GM23338 (cell line): Measurements from ENCODE around the gene ANKK1. TPM values are rescaled to one million over a fixed set of nuclear protein-coding genes. Genes with fewer than 3 reads are reported as not detected.

ENCODE experiments used
- ATAC-seq: fragments of 200-7000 bp; cut with Tn5 transposase; 3 replicates; pipeline ENCODE4 v1.9.1; 2020
- DNase-seq: peaks from one replicate; pipeline ENCODE4 v3.0.0-alpha.2; 2015; ENCODE audit warnings: low spot score
- H2AFZ ChIP-seq: fragments of 200-600 bp; sonication (generic); 2 replicates; pipeline ENCODE4 v1.8.0; 2016; ENCODE audit warnings: antibody characterized with exemption, mild to moderate bottlenecking, moderate library complexity
- H3F3A ChIP-seq: fragments of 200-600 bp; sonication (generic); replicated peaks from 2 replicates; pipeline ENCODE4 v1.8.0; 2017; ENCODE audit warnings: antibody characterized with exemption, mixed run types, low read depth
- H3K27ac ChIP-seq: fragments of 200-600 bp; sonication (generic); 2 replicates; pipeline ENCODE4 v1.6.1; 2016; ENCODE audit warnings: low read depth
- H3K27me3 ChIP-seq: fragments of 200-600 bp; sonication (generic); 2 replicates; pipeline ENCODE4 v1.8.0; 2016; ENCODE audit warnings: mild to moderate bottlenecking, mixed run types, moderate library complexity; ENCODE audit not compliant: insufficient read depth
- H3K36me3 ChIP-seq: fragments of 200-600 bp; sonication (generic); 2 replicates; pipeline ENCODE4 v1.8.0; 2016; ENCODE audit warnings: mild to moderate bottlenecking; ENCODE audit not compliant: insufficient read depth
- H3K4me1 ChIP-seq: fragments of 200-600 bp; sonication (generic); 2 replicates; pipeline ENCODE4 v1.8.0; 2016; ENCODE audit warnings: mild to moderate bottlenecking, moderate library complexity; ENCODE audit not compliant: insufficient read depth
- H3K4me2 ChIP-seq: fragments of 200-600 bp; sonication (generic); 2 replicates; pipeline ENCODE4 v1.7.1; 2017; ENCODE audit warnings: mixed run types
- H3K4me3 ChIP-seq: fragments of 200-600 bp; sonication (generic); 2 replicates; pipeline ENCODE4 v1.6.1; 2016; ENCODE audit warnings: mixed run types
- H3K79me2 ChIP-seq: fragments of 200-600 bp; sonication (generic); replicated peaks from 2 replicates; pipeline ENCODE4 v1.8.0; 2017; ENCODE audit warnings: mild to moderate bottlenecking; ENCODE audit not compliant: insufficient read depth
- H3K9me2 ChIP-seq: fragments of 200-600 bp; sonication (generic); 2 replicates; pipeline ENCODE4 v1.8.0; 2017; ENCODE audit not compliant: insufficient read depth
- H4K20me1 ChIP-seq: fragments of 200-600 bp; sonication (generic); replicated peaks from 2 replicates; pipeline ENCODE4 v1.8.0; 2017; ENCODE audit warnings: mild to moderate bottlenecking; ENCODE audit not compliant: insufficient read depth
- H3K27ac Mint-ChIP-seq: 2 replicates; pipeline ENCODE4 v1.8.0; 2020; ENCODE audit warnings: inconsistent platforms, mild to moderate bottlenecking, moderate library complexity, mixed read lengths
- H3K27me3 Mint-ChIP-seq: 3 replicates; pipeline ENCODE4 v1.8.0; 2022; ENCODE audit warnings: low read depth, mild to moderate bottlenecking, moderate library complexity, mixed read lengths, inconsistent platforms; ENCODE audit not compliant: insufficient read depth, poor library complexity
- H3K36me3 Mint-ChIP-seq: 3 replicates; pipeline ENCODE4 v1.8.0; 2021; ENCODE audit warnings: low read depth, mild to moderate bottlenecking, inconsistent platforms, moderate library complexity, mixed read lengths
- H3K4me1 Mint-ChIP-seq: 3 replicates; pipeline ENCODE4 v1.8.0; 2020; ENCODE audit warnings: mild to moderate bottlenecking, inconsistent platforms, mixed read lengths
- H3K4me3 Mint-ChIP-seq: 3 replicates; pipeline ENCODE4 v1.8.0; 2021; ENCODE audit warnings: moderate library complexity, mild to moderate bottlenecking, inconsistent platforms, mixed read lengths
- H3K9me3 Mint-ChIP-seq: 3 replicates; pipeline ENCODE4 v1.8.0; 2020; ENCODE audit warnings: moderate library complexity, mild to moderate bottlenecking, inconsistent platforms, mixed read lengths
- ETS1 ChIP-seq: IDR thresholded peaks from 2 replicates; pipeline ENCODE4 v1.6.1; 2016; ENCODE audit warnings: antibody characterized with exemption
- EZH2 ChIP-seq: fragments of 200-600 bp; sonication (generic); IDR thresholded peaks from one replicate; pipeline ENCODE4 v1.8.0; 2017; ENCODE audit warnings: antibody characterized with exemption, mild to moderate bottlenecking, low read depth; ENCODE audit not compliant: unreplicated experiment
- EZH2phosphoT487 ChIP-seq: fragments of 200-600 bp; sonication (generic); IDR thresholded peaks from one replicate; pipeline ENCODE4 v1.8.1; 2018; ENCODE audit warnings: antibody characterized with exemption; ENCODE audit not compliant: unreplicated experiment
- JUNB ChIP-seq: IDR thresholded peaks from one replicate; pipeline ENCODE4 v1.6.1; 2016; ENCODE audit warnings: antibody characterized with exemption; ENCODE audit not compliant: unreplicated experiment
- NANOG ChIP-seq: IDR thresholded peaks from 2 replicates; pipeline ENCODE4 v1.6.1; 2016; ENCODE audit warnings: antibody characterized with exemption, borderline replicate concordance
- POLR2AphosphoS5 ChIP-seq: IDR thresholded peaks from 2 replicates; pipeline ENCODE4 v1.6.1; 2016; ENCODE audit warnings: antibody characterized with exemption, low read depth
- ZNF114 ChIP-seq: fragments of 250-450 bp; sonication (Bioruptor Pico); IDR thresholded peaks from 2 replicates; pipeline ENCODE4 v1.5.0; 2020; ENCODE audit warnings: mild to moderate bottlenecking, moderate library complexity
- ZNF331 ChIP-seq: fragments of 250-450 bp; sonication (Bioruptor Pico); IDR thresholded peaks from 2 replicates; pipeline ENCODE4 v1.5.0; 2020; ENCODE audit warnings: low read depth, mild to moderate bottlenecking, moderate library complexity
- polyA plus RNA-seq: library from polyadenylated mRNA; unstranded; fragments of >200 nt; fragmentation: Nextera tagmentation; extraction: Ambion mirVana; gene quantifications from 2 replicates; pipeline ENCODE4 v1.2.1, GENCODE V29; 2016
- total RNA-seq: library from RNA; depleted of rRNA; stranded (reverse); fragments of >200 nt; shearing (Covaris generic); gene quantifications from 2 replicates; pipeline ENCODE4 v1.2.3, GENCODE V29; 2014
- TF ChIP-seq, protein P1 (sequence below): fragments of 250-450 bp; sonication (Bioruptor Pico); IDR thresholded peaks from 2 replicates; pipeline ENCODE4 v1.5.0; 2020; ENCODE audit warnings: mild to moderate bottlenecking, moderate library complexity
- TF ChIP-seq, protein P2 (sequence below): IDR thresholded peaks from one replicate; pipeline ENCODE4 v1.6.1; 2018; ENCODE audit warnings: antibody characterized with exemption; ENCODE audit not compliant: unreplicated experiment

The ANKK1 gene
- total and polyA plus RNA-seq, 2 experiments from 2014 or later = 0.08 to 0.14 TPM

GRCh38 chr11:113394919-113395318 is 7.3 kb downstream of the ANKK1 start (continued):
- TF ChIP-seq, protein P1, sequence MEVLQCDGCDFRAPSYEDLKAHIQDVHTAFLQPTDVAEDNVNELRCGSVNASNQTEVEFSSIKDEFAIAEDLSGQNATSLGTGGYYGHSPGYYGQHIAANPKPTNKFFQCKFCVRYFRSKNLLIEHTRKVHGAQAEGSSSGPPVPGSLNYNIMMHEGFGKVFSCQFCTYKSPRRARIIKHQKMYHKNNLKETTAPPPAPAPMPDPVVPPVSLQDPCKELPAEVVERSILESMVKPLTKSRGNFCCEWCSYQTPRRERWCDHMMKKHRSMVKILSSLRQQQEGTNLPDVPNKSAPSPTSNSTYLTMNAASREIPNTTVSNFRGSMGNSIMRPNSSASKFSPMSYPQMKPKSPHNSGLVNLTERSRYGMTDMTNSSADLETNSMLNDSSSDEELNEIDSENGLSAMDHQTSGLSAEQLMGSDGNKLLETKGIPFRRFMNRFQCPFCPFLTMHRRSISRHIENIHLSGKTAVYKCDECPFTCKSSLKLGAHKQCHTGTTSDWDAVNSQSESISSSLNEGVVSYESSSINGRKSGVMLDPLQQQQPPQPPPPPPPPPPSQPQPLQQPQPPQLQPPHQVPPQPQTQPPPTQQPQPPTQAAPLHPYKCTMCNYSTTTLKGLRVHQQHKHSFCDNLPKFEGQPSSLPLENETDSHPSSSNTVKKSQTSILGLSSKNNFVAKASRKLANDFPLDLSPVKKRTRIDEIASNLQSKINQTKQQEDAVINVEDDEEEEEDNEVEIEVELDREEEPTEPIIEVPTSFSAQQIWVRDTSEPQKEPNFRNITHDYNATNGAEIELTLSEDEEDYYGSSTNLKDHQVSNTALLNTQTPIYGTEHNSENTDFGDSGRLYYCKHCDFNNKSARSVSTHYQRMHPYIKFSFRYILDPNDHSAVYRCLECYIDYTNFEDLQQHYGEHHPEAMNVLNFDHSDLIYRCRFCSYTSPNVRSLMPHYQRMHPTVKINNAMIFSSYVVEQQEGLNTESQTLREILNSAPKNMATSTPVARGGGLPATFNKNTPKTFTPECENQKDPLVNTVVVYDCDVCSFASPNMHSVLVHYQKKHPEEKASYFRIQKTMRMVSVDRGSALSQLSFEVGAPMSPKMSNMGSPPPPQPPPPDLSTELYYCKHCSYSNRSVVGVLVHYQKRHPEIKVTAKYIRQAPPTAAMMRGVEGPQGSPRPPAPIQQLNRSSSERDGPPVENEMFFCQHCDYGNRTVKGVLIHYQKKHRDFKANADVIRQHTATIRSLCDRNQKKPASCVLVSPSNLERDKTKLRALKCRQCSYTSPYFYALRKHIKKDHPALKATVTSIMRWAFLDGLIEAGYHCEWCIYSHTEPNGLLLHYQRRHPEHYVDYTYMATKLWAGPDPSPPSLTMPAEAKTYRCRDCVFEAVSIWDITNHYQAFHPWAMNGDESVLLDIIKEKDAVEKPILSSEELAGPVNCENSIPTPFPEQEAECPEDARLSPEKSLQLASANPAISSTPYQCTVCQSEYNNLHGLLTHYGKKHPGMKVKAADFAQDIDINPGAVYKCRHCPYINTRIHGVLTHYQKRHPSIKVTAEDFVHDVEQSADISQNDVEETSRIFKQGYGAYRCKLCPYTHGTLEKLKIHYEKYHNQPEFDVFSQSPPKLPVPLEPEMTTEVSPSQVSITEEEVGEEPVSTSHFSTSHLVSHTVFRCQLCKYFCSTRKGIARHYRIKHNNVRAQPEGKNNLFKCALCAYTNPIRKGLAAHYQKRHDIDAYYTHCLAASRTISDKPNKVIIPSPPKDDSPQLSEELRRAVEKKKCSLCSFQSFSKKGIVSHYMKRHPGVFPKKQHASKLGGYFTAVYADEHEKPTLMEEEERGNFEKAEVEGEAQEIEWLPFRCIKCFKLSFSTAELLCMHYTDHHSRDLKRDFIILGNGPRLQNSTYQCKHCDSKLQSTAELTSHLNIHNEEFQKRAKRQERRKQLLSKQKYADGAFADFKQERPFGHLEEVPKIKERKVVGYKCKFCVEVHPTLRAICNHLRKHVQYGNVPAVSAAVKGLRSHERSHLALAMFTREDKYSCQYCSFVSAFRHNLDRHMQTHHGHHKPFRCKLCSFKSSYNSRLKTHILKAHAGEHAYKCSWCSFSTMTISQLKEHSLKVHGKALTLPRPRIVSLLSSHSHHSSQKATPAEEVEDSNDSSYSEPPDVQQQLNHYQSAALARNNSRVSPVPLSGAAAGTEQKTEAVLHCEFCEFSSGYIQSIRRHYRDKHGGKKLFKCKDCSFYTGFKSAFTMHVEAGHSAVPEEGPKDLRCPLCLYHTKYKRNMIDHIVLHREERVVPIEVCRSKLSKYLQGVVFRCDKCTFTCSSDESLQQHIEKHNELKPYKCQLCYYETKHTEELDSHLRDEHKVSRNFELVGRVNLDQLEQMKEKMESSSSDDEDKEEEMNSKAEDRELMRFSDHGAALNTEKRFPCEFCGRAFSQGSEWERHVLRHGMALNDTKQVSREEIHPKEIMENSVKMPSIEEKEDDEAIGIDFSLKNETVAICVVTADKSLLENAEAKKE (CRISPR knock-in tag) = no peak
- TF ChIP-seq EZH2phosphoT487 = no peak
- no peak for TF ChIP-seq ZNF331

- no peaks in the 10 kb centered on the region for H3K4me1 Mint-ChIP-seq
- Histone ChIP-seq H3K9me2 (0 out of 2 replicates have a peak, but pooled peaks cover 2% of the 10 kb centered on the region), H3K36me3 (no peaks in the 10 kb centered on the region), H4K20me1 (no peaks in the 10 kb centered on the region), H3K4me2 (no peak overlapping the region), H2AFZ (no peak overlapping the region), H3K4me3 (no peak overlapping the region), H3F3A (no peaks in the 10 kb centered on the region), H3K27ac (no peak overlapping the region), H3K27me3 (no peaks in the 10 kb centered on the region), H3K79me2 (no peaks in the 10 kb centered on the region), H3K4me1 (no peaks in the 10 kb centered on the region)
- no peaks in the 10 kb centered on the region for H3K36me3 Mint-ChIP-seq
- H3K27me3 Mint-ChIP-seq = peaks cover 5% of the 10 kb centered on the region
- DNase-seq = no peak
- ATAC-seq = no peak
- H3K27ac Mint-ChIP-seq = no peak overlapping the region
- H3K9me3 Mint-ChIP-seq = no peaks in the 10 kb centered on the region
- no peak overlapping the region for H3K4me3 Mint-ChIP-seq
- TF ChIP-seq JUNB (no peak), ZNF114 (CRISPR knock-in tag) (no peak), NANOG (no peak), EZH2 (no peak), POLR2AphosphoS5 (no peak), ETS1 (no peak)
- TF ChIP-seq, protein P2, sequence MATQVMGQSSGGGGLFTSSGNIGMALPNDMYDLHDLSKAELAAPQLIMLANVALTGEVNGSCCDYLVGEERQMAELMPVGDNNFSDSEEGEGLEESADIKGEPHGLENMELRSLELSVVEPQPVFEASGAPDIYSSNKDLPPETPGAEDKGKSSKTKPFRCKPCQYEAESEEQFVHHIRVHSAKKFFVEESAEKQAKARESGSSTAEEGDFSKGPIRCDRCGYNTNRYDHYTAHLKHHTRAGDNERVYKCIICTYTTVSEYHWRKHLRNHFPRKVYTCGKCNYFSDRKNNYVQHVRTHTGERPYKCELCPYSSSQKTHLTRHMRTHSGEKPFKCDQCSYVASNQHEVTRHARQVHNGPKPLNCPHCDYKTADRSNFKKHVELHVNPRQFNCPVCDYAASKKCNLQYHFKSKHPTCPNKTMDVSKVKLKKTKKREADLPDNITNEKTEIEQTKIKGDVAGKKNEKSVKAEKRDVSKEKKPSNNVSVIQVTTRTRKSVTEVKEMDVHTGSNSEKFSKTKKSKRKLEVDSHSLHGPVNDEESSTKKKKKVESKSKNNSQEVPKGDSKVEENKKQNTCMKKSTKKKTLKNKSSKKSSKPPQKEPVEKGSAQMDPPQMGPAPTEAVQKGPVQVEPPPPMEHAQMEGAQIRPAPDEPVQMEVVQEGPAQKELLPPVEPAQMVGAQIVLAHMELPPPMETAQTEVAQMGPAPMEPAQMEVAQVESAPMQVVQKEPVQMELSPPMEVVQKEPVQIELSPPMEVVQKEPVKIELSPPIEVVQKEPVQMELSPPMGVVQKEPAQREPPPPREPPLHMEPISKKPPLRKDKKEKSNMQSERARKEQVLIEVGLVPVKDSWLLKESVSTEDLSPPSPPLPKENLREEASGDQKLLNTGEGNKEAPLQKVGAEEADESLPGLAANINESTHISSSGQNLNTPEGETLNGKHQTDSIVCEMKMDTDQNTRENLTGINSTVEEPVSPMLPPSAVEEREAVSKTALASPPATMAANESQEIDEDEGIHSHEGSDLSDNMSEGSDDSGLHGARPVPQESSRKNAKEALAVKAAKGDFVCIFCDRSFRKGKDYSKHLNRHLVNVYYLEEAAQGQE = no peak
These were observed 8.3 kb downstream of the ANKK1 start for GRCh38 chr11:113395782-113396336.
